Panc1 (cell line): ENCODE results near the gene MADD. TPM values are rescaled to one million over a fixed set of nuclear protein-coding genes. Genes with fewer than 3 reads are reported as not detected.

Experiments
- ATAC-seq: fragments of 200-7000 bp; cut with Tn5 transposase; 2 replicates; pipeline ENCODE4 v1.9.1; 2020; ENCODE audit warnings: mild to moderate bottlenecking, moderate library complexity
- BruUV-seq: library from RNA; stranded (reverse); fragments of 400-500 nt; replicated peaks from 2 replicates; lab custom pipeline; 2021; lab: Mats Ljungman, UMichigan
- CTCF ChIA-PET: fragments of 300-600 bp; sonication (Branson Sonifier 250); formaldehyde crosslinking; loops from one replicate; lab custom pipeline; 2022; ENCODE audit warnings: antibody characterized with exemption; lab: Charles Lee
- POLR2A ChIA-PET: fragments of 300-600 bp; sonication (Branson Sonifier 250); formaldehyde crosslinking; loops from one replicate; lab custom pipeline; 2022; ENCODE audit warnings: antibody characterized with exemption; lab: Charles Lee
- DNase-seq: peaks from one replicate; pipeline ENCODE4 v3.0.0-alpha.2; 2010; ENCODE audit warnings: low read depth, low spot score
- H3K27ac ChIP-seq: 2 replicates; pipeline ENCODE4 v1.5.1; 2011; ENCODE audit warnings: mild to moderate bottlenecking, low read length, inconsistent platforms
- H3K27me3 ChIP-seq: fragments of 200-500 bp; sonication (Bioruptor generic); 2 replicates; pipeline ENCODE4 v1.6.0; 2014; ENCODE audit warnings: low read length, inconsistent platforms; ENCODE audit not compliant: control insufficient read depth, insufficient read depth
- H3K36me3 ChIP-seq: fragments of 200-500 bp; sonication (Bioruptor generic); 2 replicates; pipeline ENCODE4 v1.5.1; 2014; ENCODE audit warnings: inconsistent platforms, mild to moderate bottlenecking, low read length, moderate library complexity; ENCODE audit not compliant: control insufficient read depth, insufficient read depth
- H3K4me1 ChIP-seq: 2 replicates; pipeline ENCODE4 v1.5.1; 2011; ENCODE audit warnings: inconsistent platforms, mild to moderate bottlenecking, low read length, moderate library complexity; ENCODE audit not compliant: control insufficient read depth, insufficient read depth
- H3K4me3 ChIP-seq, 2 experiments: 2 replicates each; pipeline ENCODE4 v1.5.1; 2011 to 2012; ENCODE audit warnings: low read depth in 2 of 2, low read length in 2 of 2, mild to moderate bottlenecking in 2 of 2, inconsistent platforms in 1 of 2, moderate library complexity in 1 of 2
- H3K9me3 ChIP-seq: fragments of 200-500 bp; sonication (Bioruptor generic); 2 replicates; pipeline ENCODE4 v1.5.1; 2014; ENCODE audit warnings: low read depth, mild to moderate bottlenecking, inconsistent platforms, low read length, moderate library complexity; ENCODE audit not compliant: control insufficient read depth, insufficient read depth
- POLR2AphosphoS5 ChIP-seq: IDR thresholded peaks from 2 replicates; pipeline ENCODE4 v1.6.1; 2012; ENCODE audit warnings: mild to moderate bottlenecking, low read depth, low read length, moderate library complexity
- REST ChIP-seq, 2 experiments: IDR thresholded peaks; 2 replicates each; pipeline ENCODE4 v1.6.1; 2011 to 2012; ENCODE audit warnings: low read depth in 2 of 2, control low read depth in 1 of 2, low read length in 1 of 2, mild to moderate bottlenecking in 1 of 2, moderate library complexity in 1 of 2; ENCODE audit not compliant: insufficient read depth in 1 of 2
- SIN3A ChIP-seq: IDR thresholded peaks from 2 replicates; pipeline ENCODE4 v1.6.1; 2012; ENCODE audit warnings: low read depth, mild to moderate bottlenecking, low read length, moderate library complexity, borderline replicate concordance; ENCODE audit not compliant: insufficient read depth
- TCF7L2 ChIP-seq: IDR thresholded peaks from 2 replicates; pipeline ENCODE4 v1.6.1; 2011; ENCODE audit warnings: mild to moderate bottlenecking, low read depth, low read length, inconsistent platforms
- in situ Hi-C: cut with HindIII; loops from 2 replicates; pipeline ENCODE4 v1.10.0; 2016; ENCODE audit warnings: low sequenced_read_pairs, low pct_unique_long_range_greater_than_20kb
- intact Hi-C: fragments of 100-400 bp; cut with micrococcal nuclease; formaldehyde crosslinking; loops from one replicate; pipeline ENCODE4 v1.10.0; 2022; ENCODE audit not compliant: unreplicated experiment
- total RNA-seq: library from RNA; stranded (reverse); gene quantifications from one replicate; pipeline ENCODE4 v1.2.1, GENCODE V29; 2021; ENCODE audit not compliant: unreplicated experiment
- TF ChIP-seq, protein P1 (sequence below): fragments of 450-650 bp; IDR thresholded peaks from 2 replicates; pipeline ENCODE4 v1.5.1; 2017; ENCODE audit warnings: mild to moderate bottlenecking

Gene MADD
- total RNA-seq, 1 experiment from 2014 or later, result 51.1 TPM

DNA sequence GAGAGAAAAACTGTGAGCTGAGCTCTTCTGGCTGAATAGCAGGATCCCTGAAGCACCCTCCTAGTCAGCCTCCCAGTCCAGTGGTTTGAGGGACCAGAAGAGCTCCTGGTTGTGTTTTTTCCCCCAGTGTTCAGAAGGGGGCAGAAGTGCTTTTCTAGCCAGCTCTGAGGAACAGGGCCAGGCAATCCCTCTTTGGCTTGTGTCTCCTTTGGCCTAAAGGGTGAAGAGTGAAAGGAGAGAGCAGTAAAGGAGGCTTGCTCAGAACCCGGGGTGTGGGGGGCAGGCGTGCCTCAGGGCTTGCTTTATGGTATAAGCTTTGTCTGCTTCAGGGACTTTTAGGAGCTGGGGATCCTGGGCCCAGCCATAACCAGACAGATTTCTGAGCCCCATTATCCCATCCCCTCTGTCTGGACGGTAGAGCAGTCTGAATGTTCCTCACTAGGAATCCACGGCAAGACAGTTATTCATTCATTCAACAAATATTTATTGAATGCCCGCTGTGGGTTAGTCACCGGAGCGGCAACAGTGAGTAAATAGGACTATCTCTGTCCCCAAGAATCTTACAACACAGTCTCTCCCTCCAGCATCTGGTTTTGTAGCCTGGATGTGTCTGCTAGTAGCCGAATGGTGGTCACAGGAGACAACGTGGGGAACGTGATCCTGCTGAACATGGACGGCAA is 35.8 kb upstream of the MADD start:
- intact Hi-C loops, result no loop called here
- BruUV-seq, result no TSS peak
- in situ Hi-C loops, result no loop called here

DNA sequence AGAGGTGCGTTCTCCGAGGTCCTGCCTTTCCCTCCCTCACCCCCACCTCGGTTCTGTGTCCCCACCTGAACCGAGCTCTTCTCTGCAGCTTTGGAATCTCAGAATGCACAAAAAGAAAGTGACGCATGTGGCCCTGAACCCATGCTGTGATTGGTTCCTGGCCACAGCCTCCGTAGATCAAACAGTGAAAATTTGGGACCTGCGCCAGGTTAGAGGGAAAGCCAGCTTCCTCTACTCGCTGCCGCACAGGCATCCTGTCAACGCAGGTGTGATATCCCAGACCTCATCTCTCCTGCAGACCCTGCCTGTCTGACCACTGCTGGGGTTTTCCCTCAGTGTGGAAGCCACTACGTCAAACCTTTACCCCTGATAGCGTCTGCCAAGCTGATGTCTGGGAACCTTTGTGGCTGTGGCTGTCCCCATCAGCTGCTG is 35.2 kb upstream of the MADD start:
- CTCF ChIA-PET, result interaction anchor here (0.8 to 2.3 kb wide), 7 partner anchors 12 to 220 kb away, joined by 3 to 11 read pairs (median 3); partner anchors contain the start of gene ACP2
- H3K27ac ChIP-seq, result peak overlapping the region; percentile 83

More for the DNA sequence above, 35.8 kb upstream of the MADD start:
- Histone ChIP-seq H3K9me3 (no peaks in the 10 kb centered on the region), H3K27me3 (no peaks in the 10 kb centered on the region), H3K27ac (peak overlapping the region; percentile 83), H3K36me3 (no peaks in the 10 kb centered on the region), H3K4me1 (peaks cover 20% of the 10 kb centered on the region), H3K4me3 (peak overlapping the region; percentile 22 to 51)
- POLR2A ChIA-PET, result interaction anchor here (0.7 to 2.5 kb wide), 4 partner anchors 14 to 1281 kb away, joined by 3 to 10 read pairs (median 3); partner anchors contain the start of gene ACP2
- TF ChIP-seq SIN3A (0 out of 2 replicates have a peak, but pooled peaks have one; percentile 11), TCF7L2 (no peak)
- TF ChIP-seq, protein P1, sequence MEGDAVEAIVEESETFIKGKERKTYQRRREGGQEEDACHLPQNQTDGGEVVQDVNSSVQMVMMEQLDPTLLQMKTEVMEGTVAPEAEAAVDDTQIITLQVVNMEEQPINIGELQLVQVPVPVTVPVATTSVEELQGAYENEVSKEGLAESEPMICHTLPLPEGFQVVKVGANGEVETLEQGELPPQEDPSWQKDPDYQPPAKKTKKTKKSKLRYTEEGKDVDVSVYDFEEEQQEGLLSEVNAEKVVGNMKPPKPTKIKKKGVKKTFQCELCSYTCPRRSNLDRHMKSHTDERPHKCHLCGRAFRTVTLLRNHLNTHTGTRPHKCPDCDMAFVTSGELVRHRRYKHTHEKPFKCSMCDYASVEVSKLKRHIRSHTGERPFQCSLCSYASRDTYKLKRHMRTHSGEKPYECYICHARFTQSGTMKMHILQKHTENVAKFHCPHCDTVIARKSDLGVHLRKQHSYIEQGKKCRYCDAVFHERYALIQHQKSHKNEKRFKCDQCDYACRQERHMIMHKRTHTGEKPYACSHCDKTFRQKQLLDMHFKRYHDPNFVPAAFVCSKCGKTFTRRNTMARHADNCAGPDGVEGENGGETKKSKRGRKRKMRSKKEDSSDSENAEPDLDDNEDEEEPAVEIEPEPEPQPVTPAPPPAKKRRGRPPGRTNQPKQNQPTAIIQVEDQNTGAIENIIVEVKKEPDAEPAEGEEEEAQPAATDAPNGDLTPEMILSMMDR, result peak; percentile 81; the same call in 1 of the 2 replicates
- CTCF ChIA-PET, result interaction anchor here (0.6 to 2.3 kb wide), 10 partner anchors 13 to 368 kb away, joined by 3 to 11 read pairs (median 3); partner anchors contain the start of genes ACP2 and NR1H3
- peak; percentile 86 for DNase-seq
- ATAC-seq, result peak; percentile 84

More for the DNA sequence above, 35.2 kb upstream of the MADD start:
- POLR2A ChIA-PET, result interaction anchor here (0.8 to 2.5 kb wide), 2 partner anchors 14 to 21 kb away, joined by 3 to 10 read pairs; partner anchors contain the start of gene ACP2
- no TSS peak for BruUV-seq
- in situ Hi-C loops, result no loop called here
- Histone ChIP-seq H3K9me3 (no peaks in the 10 kb centered on the region), H3K4me1 (peaks cover 20% of the 10 kb centered on the region), H3K27me3 (no peaks in the 10 kb centered on the region), H3K36me3 (no peaks in the 10 kb centered on the region), H3K4me3 (peak overlapping the region; percentile 22 to 51)
- no peak for TF ChIP-seq SIN3A
- no peak for TF ChIP-seq REST (IDR thresholded peaks at IDR 0.05; ENCODE audit: insufficient read depth in 1 of 2, low read depth in 2 of 2, low read length in 1 of 2)
- TF ChIP-seq TCF7L2, result peak; percentile 81; the same call in 1 of the 2 replicates
- TF ChIP-seq POLR2AphosphoS5, result peak; percentile 56
- DNase-seq, result no peak
- intact Hi-C loops, result no loop called here
- peak; percentile 77 for ATAC-seq
